Psoas muscle (tissue), 8 donors: Measurements from ENCODE around the gene ZNF831. TPM values are rescaled to one million over a fixed set of nuclear protein-coding genes. Genes with fewer than 3 reads are reported as not detected.

Experiments
- ATAC-seq, 4 donors: fragments of 200-7000 bp; cut with Tn5 transposase; one replicate each; pipeline ENCODE4 v1.9.1; 2020; ENCODE audit warnings: moderate library complexity in 3 of 4, mild to moderate bottlenecking in 2 of 4
- DNase-seq, 2 donors: peaks; one replicate each; pipeline ENCODE4 v3.0.0-alpha.2; 2020
- H3K27ac ChIP-seq: fragments of 200-600 bp; one replicate; pipeline ENCODE4 v1.8.0; 2022
- H3K27me3 ChIP-seq, 3 donors: fragments of 200-600 bp in 1 of 3; one replicate each; pipeline versions ENCODE4 v1.6.1 to v1.8.0; 2013 to 2022; ENCODE audit warnings: low read length in 2 of 3, mild to moderate bottlenecking in 2 of 3, moderate library complexity in 1 of 3; ENCODE audit not compliant: insufficient read depth in 3 of 3
- H3K36me3 ChIP-seq, 2 donors: fragments of 200-600 bp in 1 of 2; one replicate each; pipeline versions ENCODE4 v1.6.1 to v1.8.0; 2013 to 2022; ENCODE audit warnings: low read depth in 1 of 2, mild to moderate bottlenecking in 1 of 2, moderate library complexity in 1 of 2; ENCODE audit not compliant: insufficient read depth in 1 of 2
- H3K4me1 ChIP-seq: fragments of 200-600 bp; one replicate; pipeline ENCODE4 v1.8.0; 2022
- H3K4me3 ChIP-seq: fragments of 200-600 bp; one replicate; pipeline ENCODE4 v1.8.0; 2022; ENCODE audit warnings: mild to moderate bottlenecking
- H3K9me3 ChIP-seq: fragments of 200-600 bp; one replicate; pipeline ENCODE4 v1.8.0; 2022
- WGBS, 3 donors: extraction: QIAGEN DNeasy Blood & Tissue Kit; methylation state at CpG; one replicate each; pipeline versions ENCODE4 v1.1.6 to v1.1.7; 2013; 5-methylcytosine and 5-hydroxymethylcytosine counted together
- intact Hi-C, 2 donors: fragments of 100-400 bp; cut with DNase I; formaldehyde crosslinking; loops; one replicate each; pipeline versions ENCODE4 v1.11.0 to v1.14.2; 2022
- polyA plus RNA-seq, 3 donors: library from polyadenylated mRNA; stranded (reverse); fragments of 200-250 nt; gene quantifications; one replicate each; pipeline ENCODE4 v1.2.3, GENCODE V29; 2013
- total RNA-seq, 4 donors: library from RNA; stranded (reverse); fragmentation: NEBNext Ultra II Directional in 2 of 4; extraction: Animal tissue kit (Norgen Biotek cat#: 25700) in 2 of 4; gene quantifications; one replicate each; pipeline versions ENCODE4 v1.2.1 to v1.2.4, GENCODE V29; 2021 to 2023
- TF ChIP-seq, protein P1 (sequence below): fragments of 200-600 bp; IDR thresholded peaks from one replicate; pipeline ENCODE4 v1.8.0; 2022; ENCODE audit warnings: antibody characterized with exemption
- donor health status: healthy with polysubstance abuse.
- donor health status: DM: no; HTN: no; CAD: no; lungs with moderate emphysema.
- donor health status: Bipolar disorder and iron deficiency.
- donor health status: healthy.
- donor health status: DM: yes; HTN: yes; CAD: no.
- donor health status: DM: no; HTN: no; CAD: no.
- donor health status: DM: no; HTN: no; CAD: no.
- donor health status: DM: yes; HTN: yes; CAD: no.

Gene ZNF831
- total and polyA plus RNA-seq, 7 donors = 0.01 to 0.08 (median 0.03) TPM; not detected in 1

- no peaks in the 10 kb centered on the region for H3K9me3 ChIP-seq
- peaks cover 11% of the 10 kb centered on the region for H3K4me1 ChIP-seq
- intact Hi-C loops = no loop called here
- H3K4me3 ChIP-seq = no peak overlapping the region
- ATAC-seq (no peak), DNase-seq (no peak)
- TF ChIP-seq, protein P1, sequence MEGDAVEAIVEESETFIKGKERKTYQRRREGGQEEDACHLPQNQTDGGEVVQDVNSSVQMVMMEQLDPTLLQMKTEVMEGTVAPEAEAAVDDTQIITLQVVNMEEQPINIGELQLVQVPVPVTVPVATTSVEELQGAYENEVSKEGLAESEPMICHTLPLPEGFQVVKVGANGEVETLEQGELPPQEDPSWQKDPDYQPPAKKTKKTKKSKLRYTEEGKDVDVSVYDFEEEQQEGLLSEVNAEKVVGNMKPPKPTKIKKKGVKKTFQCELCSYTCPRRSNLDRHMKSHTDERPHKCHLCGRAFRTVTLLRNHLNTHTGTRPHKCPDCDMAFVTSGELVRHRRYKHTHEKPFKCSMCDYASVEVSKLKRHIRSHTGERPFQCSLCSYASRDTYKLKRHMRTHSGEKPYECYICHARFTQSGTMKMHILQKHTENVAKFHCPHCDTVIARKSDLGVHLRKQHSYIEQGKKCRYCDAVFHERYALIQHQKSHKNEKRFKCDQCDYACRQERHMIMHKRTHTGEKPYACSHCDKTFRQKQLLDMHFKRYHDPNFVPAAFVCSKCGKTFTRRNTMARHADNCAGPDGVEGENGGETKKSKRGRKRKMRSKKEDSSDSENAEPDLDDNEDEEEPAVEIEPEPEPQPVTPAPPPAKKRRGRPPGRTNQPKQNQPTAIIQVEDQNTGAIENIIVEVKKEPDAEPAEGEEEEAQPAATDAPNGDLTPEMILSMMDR = no peak
- 75 to 85% (median 81%) methylated on average over 5 of the region's 5 CpGs for WGBS, 3 donors
- H3K36me3 ChIP-seq = no peaks in the 10 kb centered on the region
- no peaks in the 10 kb centered on the region for H3K27me3 ChIP-seq
- no peak overlapping the region for H3K27ac ChIP-seq
These were observed 20.3 kb upstream of the ZNF831 start for GRCh38 chr20:59143326-59143725.

GRCh38 chr20:59144179-59144830, 19.3 kb upstream of the ZNF831 start:
- no peak overlapping the region for H3K4me3 ChIP-seq
- ATAC-seq (no peak), DNase-seq (no peak)
- peaks cover 11% of the 10 kb centered on the region for H3K4me1 ChIP-seq
- no peaks in the 10 kb centered on the region for H3K27me3 ChIP-seq
- no peaks in the 10 kb centered on the region for H3K9me3 ChIP-seq
- intact Hi-C loops = no loop called here
- WGBS, 3 donors = 95 to 96% (median 95%) methylated on average over 9 of the region's 9 CpGs
- H3K36me3 ChIP-seq = no peaks in the 10 kb centered on the region
- H3K27ac ChIP-seq = no peak overlapping the region
- TF ChIP-seq, protein P1 = no peak

GRCh38 chr20:59144831-59145196, 18.8 kb upstream of the ZNF831 start:
- 96 to 99% (median 98%) methylated on average over 4 of the region's 4 CpGs for WGBS, 3 donors
- Histone ChIP-seq H3K4me1 (peaks cover 11% of the 10 kb centered on the region), H3K4me3 (no peak overlapping the region), H3K27ac (no peak overlapping the region), H3K9me3 (no peaks in the 10 kb centered on the region), H3K36me3 (no peaks in the 10 kb centered on the region), H3K27me3 (no peaks in the 10 kb centered on the region)
- intact Hi-C loops = no loop called here
- ATAC-seq = no peak
- no peak for DNase-seq
- TF ChIP-seq, protein P1 = no peak

GRCh38 chr20:59145247-59145923, 18.2 kb upstream of the ZNF831 start:
- TF ChIP-seq, protein P1 = no peak
- Histone ChIP-seq H3K27me3 (no peaks in the 10 kb centered on the region), H3K36me3 (no peaks in the 10 kb centered on the region), H3K9me3 (no peaks in the 10 kb centered on the region), H3K27ac (no peak overlapping the region), H3K4me1 (peaks cover 11% of the 10 kb centered on the region), H3K4me3 (no peak overlapping the region)
- DNase-seq (no peak), ATAC-seq (no peak)
- intact Hi-C loops = no loop called here
- 92 to 95% (median 92%) methylated on average over 5 of the region's 5 CpGs for WGBS, 3 donors
